ENCODE measurements around the gene CAPG. TPM values are rescaled to one million over a fixed set of nuclear protein-coding genes. Genes with fewer than 3 reads are reported as not detected.

CAPG gene
- total RNA-seq, 1 donor from 2014 or later = 208 TPM

DNA sequence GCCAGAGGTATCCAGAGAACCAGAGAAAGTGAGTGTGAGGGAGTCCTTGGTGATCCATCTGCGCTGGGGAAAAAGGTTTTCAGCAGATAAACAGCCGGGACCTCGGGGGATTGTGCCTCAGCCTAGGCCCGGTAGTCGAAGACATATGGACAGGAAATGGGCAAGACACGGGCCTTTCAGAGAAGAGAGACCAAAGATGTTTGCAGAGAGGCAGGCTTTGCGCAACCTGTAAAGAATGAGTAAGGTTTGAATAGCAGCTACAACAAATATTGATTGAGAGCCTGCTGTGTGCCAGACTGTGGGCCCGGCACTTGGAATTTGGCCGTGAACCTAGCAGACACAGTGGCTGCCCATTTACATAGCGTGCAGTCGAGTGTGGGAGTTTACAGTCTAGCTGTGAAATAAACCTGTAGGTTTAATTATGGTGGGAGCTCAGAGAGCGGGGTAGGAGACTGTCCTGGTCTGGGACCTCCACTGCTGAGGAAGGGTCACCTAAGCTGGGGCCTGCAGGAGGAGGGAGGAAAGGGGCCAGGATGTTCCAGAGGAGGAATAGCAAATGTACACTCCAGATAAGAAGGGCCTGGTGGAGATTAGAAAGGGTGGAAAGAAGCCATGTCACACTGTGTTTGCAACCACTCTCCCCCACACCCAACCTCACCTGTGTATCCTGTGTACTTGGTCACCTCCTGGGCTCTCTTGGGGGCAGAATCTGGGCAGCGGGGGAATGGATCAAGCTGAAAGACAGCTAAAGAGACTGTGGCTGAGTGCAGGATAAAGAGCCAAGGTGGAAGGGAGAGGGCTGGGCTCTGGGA, 11.3 kb upstream of the CAPG start:
- TF ChIP-seq, protein P1, sequence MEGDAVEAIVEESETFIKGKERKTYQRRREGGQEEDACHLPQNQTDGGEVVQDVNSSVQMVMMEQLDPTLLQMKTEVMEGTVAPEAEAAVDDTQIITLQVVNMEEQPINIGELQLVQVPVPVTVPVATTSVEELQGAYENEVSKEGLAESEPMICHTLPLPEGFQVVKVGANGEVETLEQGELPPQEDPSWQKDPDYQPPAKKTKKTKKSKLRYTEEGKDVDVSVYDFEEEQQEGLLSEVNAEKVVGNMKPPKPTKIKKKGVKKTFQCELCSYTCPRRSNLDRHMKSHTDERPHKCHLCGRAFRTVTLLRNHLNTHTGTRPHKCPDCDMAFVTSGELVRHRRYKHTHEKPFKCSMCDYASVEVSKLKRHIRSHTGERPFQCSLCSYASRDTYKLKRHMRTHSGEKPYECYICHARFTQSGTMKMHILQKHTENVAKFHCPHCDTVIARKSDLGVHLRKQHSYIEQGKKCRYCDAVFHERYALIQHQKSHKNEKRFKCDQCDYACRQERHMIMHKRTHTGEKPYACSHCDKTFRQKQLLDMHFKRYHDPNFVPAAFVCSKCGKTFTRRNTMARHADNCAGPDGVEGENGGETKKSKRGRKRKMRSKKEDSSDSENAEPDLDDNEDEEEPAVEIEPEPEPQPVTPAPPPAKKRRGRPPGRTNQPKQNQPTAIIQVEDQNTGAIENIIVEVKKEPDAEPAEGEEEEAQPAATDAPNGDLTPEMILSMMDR (IDR thresholded peaks at IDR 0.05) = no peak
- Mint-ChIP-seq H3K9me3 (no peaks in the 10 kb centered on the region), H3K4me1 (peaks cover 22% of the 10 kb centered on the region), H3K27me3 (no peaks in the 10 kb centered on the region), H3K36me3 (ENCODE audit: low read depth) (peaks cover 2% of the 10 kb centered on the region), H3K4me3 (no peak overlapping the region), H3K27ac (peak overlapping the region; percentile 80)
- CTCF ChIA-PET = interaction anchor here (0.7 to 4.5 kb wide), 8 partner anchors 16 to 286 kb away, joined by 3 to 162 read pairs (median 5); partner anchors contain the start of gene MAT2A
- DNase-seq (no peak), ATAC-seq (ENCODE audit: low read depth) (no peak)
- intact Hi-C loops (cut with micrococcal nuclease) = loop anchor here (2.0 to 5.0 kb wide), 2 partner anchors 195 to 466 kb away; partner anchors contain the start of genes ST3GAL5 and USP39
- POLR2A ChIA-PET = interaction anchor here (1.2 to 5.3 kb wide), 4 partner anchors 16 to 130 kb away, joined by 5 to 133 read pairs (median 49); partner anchors contain the start of genes ELMOD3, MAT2A and RETSAT

DNA sequence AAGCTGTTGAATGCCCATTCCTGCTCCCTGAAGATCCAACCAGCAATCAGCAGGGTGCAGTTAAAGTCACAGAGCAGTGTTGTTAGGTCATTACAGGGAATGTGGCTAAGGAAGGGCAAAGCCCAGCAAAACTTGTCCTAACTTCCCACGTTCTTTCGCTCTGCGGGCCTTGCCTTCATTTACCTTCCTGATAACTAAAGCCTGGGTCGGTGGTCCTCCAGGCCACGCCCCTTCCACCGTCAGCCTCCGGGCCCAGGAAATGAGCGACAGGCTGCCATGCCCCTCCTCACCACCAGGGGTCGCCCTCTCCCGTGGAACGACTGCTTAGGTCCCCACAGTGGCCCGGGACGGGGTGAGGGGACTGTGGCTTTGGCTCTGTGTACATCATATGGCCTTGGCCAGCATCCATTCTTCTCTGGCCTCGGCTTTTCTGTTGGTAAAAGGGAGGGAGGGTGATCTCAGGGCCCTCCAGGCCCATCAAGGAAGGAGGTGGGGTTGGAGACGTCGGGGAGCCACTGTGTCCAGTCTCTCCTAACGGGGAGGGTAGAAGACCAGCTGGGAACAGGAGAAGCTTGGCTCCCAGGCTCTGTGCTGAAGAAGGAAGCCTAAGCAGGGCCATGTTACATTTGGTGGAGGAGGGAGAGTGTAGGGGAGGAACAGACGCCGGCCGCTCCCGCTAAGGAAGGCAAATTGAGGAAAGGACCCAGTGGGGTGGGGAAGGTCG, 10.5 kb upstream of the CAPG start:
- peaks cover 25% of the 10 kb centered on the region for H3K4me1 Mint-ChIP-seq
- peak; percentile 76 for ATAC-seq (ENCODE audit: low read depth)
- H3K9me3 Mint-ChIP-seq = no peaks in the 10 kb centered on the region
- POLR2A ChIA-PET = interaction anchor here (0.6 to 5.3 kb wide), 7 partner anchors 9 to 175 kb away, joined by 3 to 133 read pairs (median 13); partner anchors contain the start of genes ELMOD3, MAT2A, RETSAT and RNF181
- peak; percentile 95 for DNase-seq
- peak overlapping the region; percentile 80 for H3K27ac Mint-ChIP-seq
- peaks cover 2% of the 10 kb centered on the region for H3K36me3 Mint-ChIP-seq (ENCODE audit: low read depth)
- H3K4me3 Mint-ChIP-seq = peak overlapping the region; percentile 78
- TF ChIP-seq, protein P1 (IDR thresholded peaks at IDR 0.05) = peak; percentile 90
- H3K27me3 Mint-ChIP-seq = no peaks in the 10 kb centered on the region
- intact Hi-C loops (cut with micrococcal nuclease) = loop anchor here (1.0 to 5.0 kb wide), 7 partner anchors 29 to 467 kb away; partner anchors contain the start of genes ST3GAL5, TMEM150A and USP39
- CTCF ChIA-PET = interaction anchor here (0.9 to 4.5 kb wide), 12 partner anchors 11 to 284 kb away, joined by 3 to 162 read pairs (median 6); partner anchors contain the start of genes ELMOD3, GGCX, RETSAT and TMEM150A

GRCh38 chr2:85419009-85419675, 9.0 kb upstream of the CAPG start:
- TF ChIP-seq, protein P1 (IDR thresholded peaks at IDR 0.05) = no peak
- Mint-ChIP-seq H3K9me3 (no peaks in the 10 kb centered on the region), H3K27ac (peak overlapping the region; percentile 99), H3K4me1 (peaks cover 38% of the 10 kb centered on the region), H3K36me3 (ENCODE audit: low read depth) (peaks cover 2% of the 10 kb centered on the region), H3K4me3 (peak overlapping the region; percentile 97), H3K27me3 (no peaks in the 10 kb centered on the region)
- intact Hi-C loops (cut with micrococcal nuclease) = loop anchor here (2.0 to 10.0 kb wide), 4 partner anchors 142 to 960 kb away; partner anchors contain the start of genes GGCX, IMMT, MRPL35 and POLR1A
- DNase-seq (no peak), ATAC-seq (ENCODE audit: low read depth) (no peak)
- POLR2A ChIA-PET = interaction anchor here (0.7 to 5.3 kb wide), 27 partner anchors 10 to 602 kb away, joined by 3 to 133 read pairs (median 7); partner anchors contain the start of genes CAPG, ELMOD3, GGCX and MAT2A
- CTCF ChIA-PET = interaction anchor here (1.0 to 4.5 kb wide), 16 partner anchors 9 to 286 kb away, joined by 3 to 162 read pairs (median 6); partner anchors contain the start of genes CAPG, ELMOD3, GGCX and MAT2A

GRCh38 chr2:85418132-85419008, 8.2 kb upstream of the CAPG start, which contains the start of gene SH2D6:
Gene SH2D6 (plus strand): TSS chr2:85418714. CDS start chr2:85429466, 10,752 bp downstream.
- DNase-seq (peak; percentile 87), ATAC-seq (ENCODE audit: low read depth) (peak; percentile 77)
- Mint-ChIP-seq H3K9me3 (no peaks in the 10 kb centered on the region), H3K27ac (peak within 1 kb of the TSS; percentile 99), H3K4me1 (peaks cover 44% of the 10 kb centered on the region), H3K36me3 (ENCODE audit: low read depth) (peaks cover 2% of the 10 kb centered on the region), H3K4me3 (peak within 1 kb of the TSS; percentile 97), H3K27me3 (no peaks in the 10 kb centered on the region)
- ChIA-PET POLR2A (interaction anchor here (0.7 to 5.3 kb wide), 27 partner anchors 10 to 601 kb away, joined by 3 to 133 read pairs (median 7); partner anchors contain the start of genes CAPG, ELMOD3, GGCX and MAT2A), CTCF (interaction anchor here (1.0 to 4.5 kb wide), 8 partner anchors 8 to 184 kb away, joined by 3 to 162 read pairs (median 6); partner anchors contain the start of genes CAPG, ELMOD3, RETSAT and TMEM150A)
- intact Hi-C loops (cut with micrococcal nuclease) = loop anchor here (1.0 to 10.0 kb wide), 10 partner anchors 8 to 960 kb away; partner anchors contain the start of genes CAPG, ELMOD3, GGCX and IMMT
- TF ChIP-seq, protein P1 (IDR thresholded peaks at IDR 0.05) = no peak

All from activated B cell treated with CpG ODN at 0.5 μM for 24 hours (primary cell).